ENCODE results near the gene BAG1.

The BAG1 gene

GRCh38 chr9:33248606-33249005 is 15.9 kb downstream of the BAG1 start:
- Histone ChIP-seq H3K4me3 (ENCODE audit: low read depth in 1 of 5, low read length in 5 of 5) (no peak overlapping the region), H3K4me1 (ENCODE audit: control insufficient read depth in 5 of 5, insufficient read depth in 5 of 5, low read length in 5 of 5) (peaks cover 0 to 5% (median 0%) of the 10 kb centered on the region in 5 donors), H3K27me3 (ENCODE audit: control insufficient read depth in 5 of 5, insufficient read depth in 4 of 5, low read length in 5 of 5) (no peaks in the 10 kb centered on the region), H3K27ac (ENCODE audit: low read depth, low read length) (no peak overlapping the region), H3K9me3 (ENCODE audit: control insufficient read depth in 5 of 5, low read length in 5 of 5) (no peaks in the 10 kb centered on the region), H3K9ac (ENCODE audit: low read length in 5 of 5) (no peak overlapping the region), H3K36me3 (ENCODE audit: control insufficient read depth in 5 of 5, insufficient read depth in 5 of 5, low read length in 5 of 5) (peaks cover 0 to 31% (median 22%) of the 10 kb centered on the region in 5 donors)

GRCh38 chr9:33246269-33246860 is 18.1 kb downstream of the BAG1 start:
- Histone ChIP-seq H3K27me3 (ENCODE audit: control insufficient read depth in 5 of 5, insufficient read depth in 4 of 5, low read length in 5 of 5) (peaks cover 0 to under 1% (median 0%) of the 10 kb centered on the region in 5 donors), H3K4me1 (ENCODE audit: control insufficient read depth in 5 of 5, insufficient read depth in 5 of 5, low read length in 5 of 5) (peaks cover 0 to 5% (median 0%) of the 10 kb centered on the region in 5 donors), H3K9ac (ENCODE audit: low read length in 5 of 5) (no peak overlapping the region), H3K36me3 (ENCODE audit: control insufficient read depth in 5 of 5, insufficient read depth in 5 of 5, low read length in 5 of 5) (peaks cover 0 to 15% (median 7%) of the 10 kb centered on the region in 5 donors), H3K9me3 (ENCODE audit: control insufficient read depth in 5 of 5, low read length in 5 of 5) (no peaks in the 10 kb centered on the region), H3K27ac (ENCODE audit: low read depth, low read length) (no peak overlapping the region), H3K4me3 (ENCODE audit: low read depth in 1 of 5, low read length in 5 of 5) (no peak overlapping the region)

GRCh38 chr9:33245341-33245740 is 19.2 kb downstream of the BAG1 start:
- no peak overlapping the region for H3K4me3 ChIP-seq (ENCODE audit: low read depth in 1 of 5, low read length in 5 of 5)
- H3K27me3 ChIP-seq (ENCODE audit: control insufficient read depth in 5 of 5, insufficient read depth in 4 of 5, low read length in 5 of 5), result peaks cover 0 to 3% (median 0%) of the 10 kb centered on the region in 5 donors
- no peak overlapping the region for H3K27ac ChIP-seq (ENCODE audit: low read depth, low read length)
- peaks cover 0 to 4% (median 0%) of the 10 kb centered on the region in 5 donors for H3K4me1 ChIP-seq (ENCODE audit: control insufficient read depth in 5 of 5, insufficient read depth in 5 of 5, low read length in 5 of 5)
- no peaks in the 10 kb centered on the region for H3K9me3 ChIP-seq (ENCODE audit: control insufficient read depth in 5 of 5, low read length in 5 of 5)
- H3K9ac ChIP-seq (ENCODE audit: low read length in 5 of 5), result no peak overlapping the region
- peaks cover 0 to 11% (median 7%) of the 10 kb centered on the region in 5 donors for H3K36me3 ChIP-seq (ENCODE audit: control insufficient read depth in 5 of 5, insufficient read depth in 5 of 5, low read length in 5 of 5)

- Histone ChIP-seq H3K27me3 (ENCODE audit: control insufficient read depth in 5 of 5, insufficient read depth in 4 of 5, low read length in 5 of 5) (peaks cover 0 to 3% (median 0%) of the 10 kb centered on the region in 5 donors), H3K9ac (ENCODE audit: low read length in 5 of 5) (no peak overlapping the region), H3K36me3 (ENCODE audit: control insufficient read depth in 5 of 5, insufficient read depth in 5 of 5, low read length in 5 of 5) (peaks cover 0 to 11% (median 5%) of the 10 kb centered on the region in 5 donors), H3K27ac (ENCODE audit: low read depth, low read length) (no peak overlapping the region), H3K4me1 (ENCODE audit: control insufficient read depth in 5 of 5, insufficient read depth in 5 of 5, low read length in 5 of 5) (peaks cover 0 to 9% (median 0%) of the 10 kb centered on the region in 5 donors), H3K4me3 (ENCODE audit: low read depth in 1 of 5, low read length in 5 of 5) (no peak overlapping the region), H3K9me3 (ENCODE audit: control insufficient read depth in 5 of 5, low read length in 5 of 5) (no peaks in the 10 kb centered on the region)
Observed at GRCh38 chr9:33244137-33244784, 20.2 kb downstream of the BAG1 start.

GRCh38 chr9:33242609-33243134 is 21.8 kb downstream of the BAG1 start:
- H3K36me3 ChIP-seq (ENCODE audit: control insufficient read depth in 5 of 5, insufficient read depth in 5 of 5, low read length in 5 of 5), result peaks cover 0 to under 1% (median 0%) of the 10 kb centered on the region in 5 donors
- no peak overlapping the region for H3K4me3 ChIP-seq (ENCODE audit: low read depth in 1 of 5, low read length in 5 of 5)
- H3K9ac ChIP-seq (ENCODE audit: low read length in 5 of 5), result no peak overlapping the region
- H3K27ac ChIP-seq (ENCODE audit: low read depth, low read length), result no peak overlapping the region
- H3K9me3 ChIP-seq (ENCODE audit: control insufficient read depth in 5 of 5, low read length in 5 of 5), result no peaks in the 10 kb centered on the region
- peaks cover 0 to 3% (median 0%) of the 10 kb centered on the region in 5 donors for H3K27me3 ChIP-seq (ENCODE audit: control insufficient read depth in 5 of 5, insufficient read depth in 4 of 5, low read length in 5 of 5)
- peaks cover 0 to 9% (median 0%) of the 10 kb centered on the region in 5 donors for H3K4me1 ChIP-seq (ENCODE audit: control insufficient read depth in 5 of 5, insufficient read depth in 5 of 5, low read length in 5 of 5)

- H3K4me3 ChIP-seq (ENCODE audit: low read depth in 1 of 5, low read length in 5 of 5), result no peak overlapping the region
- H3K9ac ChIP-seq (ENCODE audit: low read length in 5 of 5), result no peak overlapping the region
- peaks cover 0 to 4% (median 0%) of the 10 kb centered on the region in 5 donors for H3K27me3 ChIP-seq (ENCODE audit: control insufficient read depth in 5 of 5, insufficient read depth in 4 of 5, low read length in 5 of 5)
- H3K36me3 ChIP-seq (ENCODE audit: control insufficient read depth in 5 of 5, insufficient read depth in 5 of 5, low read length in 5 of 5), result no peaks in the 10 kb centered on the region
- H3K9me3 ChIP-seq (ENCODE audit: control insufficient read depth in 5 of 5, low read length in 5 of 5), result no peaks in the 10 kb centered on the region
- peaks cover 0 to 9% (median 0%) of the 10 kb centered on the region in 5 donors for H3K4me1 ChIP-seq (ENCODE audit: control insufficient read depth in 5 of 5, insufficient read depth in 5 of 5, low read length in 5 of 5)
- H3K27ac ChIP-seq (ENCODE audit: low read depth, low read length), result no peak overlapping the region
Observed at GRCh38 chr9:33241298-33241697, 23.2 kb downstream of the BAG1 start.

GRCh38 chr9:33239921-33240320 is 24.6 kb downstream of the BAG1 start, which contains the start of gene SPINK4:
Gene SPINK4 (plus strand): TSS chr9:33240167. CDS start chr9:33240209, 42 bp downstream.
- no peak within 1 kb of the TSS for H3K27ac ChIP-seq (ENCODE audit: low read depth, low read length)
- H3K9me3 ChIP-seq (ENCODE audit: control insufficient read depth in 5 of 5, low read length in 5 of 5), result no peaks in the 10 kb centered on the region
- H3K27me3 ChIP-seq (ENCODE audit: control insufficient read depth in 5 of 5, insufficient read depth in 4 of 5, low read length in 5 of 5), result peaks cover 0 to 5% (median 3%) of the 10 kb centered on the region in 5 donors
- no peak within 1 kb of the TSS for H3K4me3 ChIP-seq (ENCODE audit: low read depth in 1 of 5, low read length in 5 of 5)
- peaks cover 0 to 9% (median 0%) of the 10 kb centered on the region in 5 donors for H3K4me1 ChIP-seq (ENCODE audit: control insufficient read depth in 5 of 5, insufficient read depth in 5 of 5, low read length in 5 of 5)
- H3K36me3 ChIP-seq (ENCODE audit: control insufficient read depth in 5 of 5, insufficient read depth in 5 of 5, low read length in 5 of 5), result no peaks in the 10 kb centered on the region
- no peak within 1 kb of the TSS for H3K9ac ChIP-seq (ENCODE audit: low read length in 5 of 5)

- Histone ChIP-seq H3K27me3 (ENCODE audit: control insufficient read depth in 5 of 5, insufficient read depth in 4 of 5, low read length in 5 of 5) (peaks cover 0 to 5% (median 3%) of the 10 kb centered on the region in 5 donors), H3K36me3 (ENCODE audit: control insufficient read depth in 5 of 5, insufficient read depth in 5 of 5, low read length in 5 of 5) (no peaks in the 10 kb centered on the region), H3K27ac (ENCODE audit: low read depth, low read length) (no peak overlapping the region), H3K4me3 (ENCODE audit: low read depth in 1 of 5, low read length in 5 of 5) (no peak overlapping the region), H3K4me1 (ENCODE audit: control insufficient read depth in 5 of 5, insufficient read depth in 5 of 5, low read length in 5 of 5) (peaks cover 0 to 9% (median 0%) of the 10 kb centered on the region in 5 donors), H3K9ac (ENCODE audit: low read length in 5 of 5) (no peak overlapping the region), H3K9me3 (ENCODE audit: control insufficient read depth in 5 of 5, low read length in 5 of 5) (no peaks in the 10 kb centered on the region)
Observed at GRCh38 chr9:33236571-33236970, 27.9 kb downstream of the BAG1 start.

GRCh38 chr9:33234511-33235467 is 29.7 kb downstream of the BAG1 start:
- Histone ChIP-seq H3K4me3 (ENCODE audit: low read depth in 1 of 5, low read length in 5 of 5) (no peak overlapping the region), H3K36me3 (ENCODE audit: control insufficient read depth in 5 of 5, insufficient read depth in 5 of 5, low read length in 5 of 5) (no peaks in the 10 kb centered on the region), H3K9ac (ENCODE audit: low read length in 5 of 5) (no peak overlapping the region), H3K27me3 (ENCODE audit: control insufficient read depth in 5 of 5, insufficient read depth in 4 of 5, low read length in 5 of 5) (peaks cover 0 to 5% (median 0%) of the 10 kb centered on the region in 5 donors), H3K27ac (ENCODE audit: low read depth, low read length) (no peak overlapping the region), H3K9me3 (ENCODE audit: control insufficient read depth in 5 of 5, low read length in 5 of 5) (no peaks in the 10 kb centered on the region), H3K4me1 (ENCODE audit: control insufficient read depth in 5 of 5, insufficient read depth in 5 of 5, low read length in 5 of 5) (peaks cover 0 to 5% (median 0%) of the 10 kb centered on the region in 5 donors)
